HG03432 (cell line): ENCODE data around the gene MET.

Experiments used
- ATAC-seq: cut with Tn5 transposase; IDR thresholded peaks from one replicate; pipeline ENCODE4 v1.9.1; 2021; ENCODE audit warnings: mild to moderate bottlenecking, moderate library complexity; ENCODE audit not compliant: unreplicated experiment

MET gene

GRCh38 chr7:116724560-116725231, 52.7 kb downstream of the MET start:
- ATAC-seq, result no peak

- ATAC-seq, result no peak
Measured at GRCh38 chr7:116726149-116726548, 54.2 kb downstream of the MET start.

GRCh38 chr7:116726713-116727431, 54.9 kb downstream of the MET start:
- ATAC-seq, result no peak

GRCh38 chr7:116727432-116728009, 55.5 kb downstream of the MET start:
- ATAC-seq, result no peak

- no peak for ATAC-seq
Measured at GRCh38 chr7:116728413-116728812, 56.4 kb downstream of the MET start.

- ATAC-seq, result no peak
Measured at GRCh38 chr7:116730097-116731022, 58.4 kb downstream of the MET start.

GRCh38 chr7:116731023-116731395, 59.0 kb downstream of the MET start:
- ATAC-seq, result no peak

- no peak for ATAC-seq
Measured at GRCh38 chr7:116731445-116732335, 59.7 kb downstream of the MET start.

- ATAC-seq, result no peak
Measured at GRCh38 chr7:116732788-116733694, 61.0 kb downstream of the MET start.

- no peak for ATAC-seq
Measured at GRCh38 chr7:116733924-116734580, 62.1 kb downstream of the MET start.

GRCh38 chr7:116734710-116735109, 62.7 kb downstream of the MET start:
- ATAC-seq, result no peak

- no peak for ATAC-seq
Measured at GRCh38 chr7:116736927-116737715, 65.1 kb downstream of the MET start.

- no peak for ATAC-seq
Measured at GRCh38 chr7:116738378-116738777, 66.4 kb downstream of the MET start.

- ATAC-seq, result no peak
Measured at GRCh38 chr7:116739307-116739706, 67.3 kb downstream of the MET start.

GRCh38 chr7:116740231-116740630, 68.2 kb downstream of the MET start:
- no peak for ATAC-seq

GRCh38 chr7:116740755-116741462, 68.9 kb downstream of the MET start:
- ATAC-seq, result no peak

- ATAC-seq, result no peak
Measured at GRCh38 chr7:116741625-116742316, 69.8 kb downstream of the MET start.
